GM12873 (cell line): ENCODE results near the gene SPNS2.
A peak's percentile ranks its signal among the peaks of the same experiment; 100 is the strongest.

Source experiments
- TF ChIP-seq, protein P1 (sequence below): IDR thresholded peaks from 2 replicates; pipeline ENCODE4 v1.5.1; 2012; ENCODE audit warnings: low read depth, mild to moderate bottlenecking, moderate library complexity, low read length, control low read depth; ENCODE audit not compliant: insufficient read depth; ENCODE audit errors: missing control alignments

Gene SPNS2

DNA sequence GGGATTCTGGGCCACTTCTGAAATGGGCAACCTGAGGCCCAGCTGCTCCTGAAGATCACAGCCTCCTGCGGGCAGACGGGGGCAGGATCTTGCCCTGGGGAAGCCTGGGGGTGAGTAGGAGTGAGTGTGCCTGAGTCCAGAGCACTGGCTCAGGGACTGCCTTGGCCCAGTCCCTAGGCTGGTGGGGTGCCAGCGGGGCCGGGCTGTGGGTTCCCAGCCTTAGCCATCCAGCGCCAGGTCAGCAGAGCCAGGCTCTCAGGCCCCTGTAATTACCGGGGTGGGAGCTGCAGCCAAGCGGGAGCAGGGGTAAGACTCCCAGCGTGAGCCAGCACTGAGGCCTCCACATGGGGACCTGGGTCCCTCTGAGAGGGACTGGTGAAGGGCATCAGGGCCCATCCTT, 8.2 kb downstream of the SPNS2 start:
- TF ChIP-seq, protein P1, sequence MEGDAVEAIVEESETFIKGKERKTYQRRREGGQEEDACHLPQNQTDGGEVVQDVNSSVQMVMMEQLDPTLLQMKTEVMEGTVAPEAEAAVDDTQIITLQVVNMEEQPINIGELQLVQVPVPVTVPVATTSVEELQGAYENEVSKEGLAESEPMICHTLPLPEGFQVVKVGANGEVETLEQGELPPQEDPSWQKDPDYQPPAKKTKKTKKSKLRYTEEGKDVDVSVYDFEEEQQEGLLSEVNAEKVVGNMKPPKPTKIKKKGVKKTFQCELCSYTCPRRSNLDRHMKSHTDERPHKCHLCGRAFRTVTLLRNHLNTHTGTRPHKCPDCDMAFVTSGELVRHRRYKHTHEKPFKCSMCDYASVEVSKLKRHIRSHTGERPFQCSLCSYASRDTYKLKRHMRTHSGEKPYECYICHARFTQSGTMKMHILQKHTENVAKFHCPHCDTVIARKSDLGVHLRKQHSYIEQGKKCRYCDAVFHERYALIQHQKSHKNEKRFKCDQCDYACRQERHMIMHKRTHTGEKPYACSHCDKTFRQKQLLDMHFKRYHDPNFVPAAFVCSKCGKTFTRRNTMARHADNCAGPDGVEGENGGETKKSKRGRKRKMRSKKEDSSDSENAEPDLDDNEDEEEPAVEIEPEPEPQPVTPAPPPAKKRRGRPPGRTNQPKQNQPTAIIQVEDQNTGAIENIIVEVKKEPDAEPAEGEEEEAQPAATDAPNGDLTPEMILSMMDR = no peak

DNA sequence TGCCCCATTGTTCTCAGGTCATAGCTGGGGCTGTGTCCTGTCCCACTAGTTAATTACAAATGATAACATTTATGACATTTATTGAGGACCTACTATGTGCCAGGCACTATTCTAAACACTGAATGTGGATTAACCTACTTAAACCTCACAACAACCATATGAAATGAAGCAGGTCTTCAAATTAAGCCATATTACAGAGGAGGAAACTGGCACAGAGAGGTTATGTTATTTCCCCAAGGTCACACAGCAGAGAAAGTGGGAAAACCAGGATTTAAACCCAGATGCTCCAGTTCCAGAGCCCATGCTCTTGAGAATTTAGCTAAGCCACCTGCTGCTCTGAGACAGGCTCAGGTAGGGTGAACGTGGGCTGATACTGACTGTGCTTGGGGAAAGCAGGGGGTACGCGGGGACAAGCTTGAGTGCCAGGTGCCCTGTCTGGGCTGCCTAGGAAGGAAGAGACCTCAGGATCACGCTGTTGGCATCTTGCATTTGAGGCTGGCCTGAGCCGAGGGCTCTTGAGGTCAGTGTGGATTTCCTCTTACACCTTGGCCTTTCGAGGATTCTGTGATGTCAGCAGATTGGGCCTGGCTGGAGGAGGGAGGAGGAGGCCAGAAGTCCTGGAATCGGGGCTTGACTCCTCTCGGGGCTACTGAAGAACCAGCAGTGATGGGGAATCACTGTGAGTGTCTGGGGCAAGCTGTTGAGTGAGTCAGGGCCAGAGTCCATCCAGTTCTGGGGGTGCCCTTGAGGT, 8.9 kb downstream of the SPNS2 start:
- TF ChIP-seq, protein P1 = no peak

DNA sequence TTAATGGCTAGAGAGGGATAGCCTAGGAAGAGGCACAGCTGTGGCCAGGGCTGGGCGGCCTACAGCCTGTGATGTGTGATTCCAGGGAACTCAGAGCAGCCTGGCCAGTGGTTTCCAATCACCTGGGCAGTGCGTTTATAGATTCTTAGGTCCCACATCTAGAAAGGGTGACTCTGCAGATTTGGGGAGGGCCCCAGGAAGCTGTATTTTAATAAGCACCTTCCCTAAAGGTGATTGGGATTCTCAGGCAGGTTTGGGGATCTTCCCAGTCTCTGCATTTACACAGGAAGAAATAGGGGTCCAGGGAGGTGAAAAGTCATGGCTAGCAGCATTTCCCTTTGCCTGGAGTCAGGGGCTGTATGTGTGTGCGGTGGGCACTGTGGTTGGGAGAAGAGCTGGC, 9.5 kb downstream of the SPNS2 start:
- TF ChIP-seq, protein P1 = no peak

DNA sequence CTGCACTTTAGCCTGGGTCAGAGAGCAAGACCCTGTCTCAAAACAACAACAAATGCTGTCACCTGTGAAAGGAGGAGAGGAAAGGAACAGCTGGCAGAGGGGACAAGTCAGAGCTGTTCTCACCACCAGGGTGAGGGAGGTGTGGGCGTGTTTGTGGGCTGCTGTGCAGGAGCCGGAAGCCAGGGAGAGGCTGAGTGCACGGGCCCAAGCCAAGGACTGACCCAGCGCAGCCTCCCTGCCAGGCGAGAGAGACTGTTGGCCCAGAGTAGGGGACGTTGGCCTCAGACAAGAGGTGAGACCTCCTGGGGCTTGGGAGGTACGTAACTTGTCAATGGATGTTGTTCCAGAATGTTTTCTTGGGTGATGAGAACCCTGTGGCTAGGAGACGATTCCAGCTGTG, 10.7 kb downstream of the SPNS2 start:
- TF ChIP-seq, protein P1 = peak; percentile 36

DNA sequence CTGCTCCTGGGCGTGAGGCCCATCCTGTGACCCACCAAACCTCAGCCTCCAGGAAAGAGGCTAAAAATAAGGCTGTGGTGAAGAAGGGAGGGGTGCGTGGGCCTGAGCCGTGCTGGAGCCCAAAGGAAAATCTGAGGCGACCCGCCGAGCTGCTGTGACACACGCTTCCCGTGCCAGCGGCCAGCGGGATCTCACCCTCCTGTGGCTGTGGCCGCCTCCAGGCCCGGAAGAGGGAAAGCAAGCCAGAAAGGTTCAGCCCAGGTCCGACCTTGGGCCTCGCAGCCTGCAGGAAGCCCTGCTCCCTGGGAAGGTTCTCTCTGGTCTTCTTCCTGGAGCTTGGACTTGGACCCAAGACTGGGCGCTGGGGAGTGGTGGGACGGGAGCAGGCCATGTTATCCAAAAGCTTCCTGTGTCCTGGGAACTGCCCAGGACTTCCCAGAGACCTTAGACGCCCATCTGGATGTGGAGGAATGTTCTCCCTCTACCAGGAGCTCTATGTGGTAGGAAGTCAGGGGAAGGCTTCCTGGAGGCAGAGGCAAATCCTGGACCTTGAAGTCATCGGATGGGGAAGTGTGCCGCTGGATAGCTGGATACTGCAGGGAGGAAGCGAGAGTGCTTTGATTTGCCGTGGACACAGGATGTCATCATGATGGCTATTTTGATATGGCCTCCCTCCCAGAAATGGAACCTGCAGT, 11.4 kb downstream of the SPNS2 start:
- TF ChIP-seq, protein P1 = no peak

DNA sequence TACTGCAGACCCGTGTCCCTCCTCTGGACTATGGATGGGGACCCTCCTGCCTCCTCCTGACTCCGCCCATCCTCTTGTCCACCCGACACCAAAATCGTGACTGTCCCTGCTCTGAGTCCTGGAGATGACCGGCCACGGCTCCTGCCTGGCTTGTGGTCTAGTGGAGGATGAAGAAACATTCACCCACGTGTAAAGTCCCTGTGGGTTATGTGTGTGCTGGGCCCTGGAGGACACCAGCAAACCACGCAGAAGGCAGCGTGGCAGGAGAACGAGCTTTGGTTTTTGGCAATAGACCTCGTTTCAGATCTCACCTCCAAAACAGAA, 11.9 kb downstream of the SPNS2 start:
- TF ChIP-seq, protein P1 = no peak

DNA sequence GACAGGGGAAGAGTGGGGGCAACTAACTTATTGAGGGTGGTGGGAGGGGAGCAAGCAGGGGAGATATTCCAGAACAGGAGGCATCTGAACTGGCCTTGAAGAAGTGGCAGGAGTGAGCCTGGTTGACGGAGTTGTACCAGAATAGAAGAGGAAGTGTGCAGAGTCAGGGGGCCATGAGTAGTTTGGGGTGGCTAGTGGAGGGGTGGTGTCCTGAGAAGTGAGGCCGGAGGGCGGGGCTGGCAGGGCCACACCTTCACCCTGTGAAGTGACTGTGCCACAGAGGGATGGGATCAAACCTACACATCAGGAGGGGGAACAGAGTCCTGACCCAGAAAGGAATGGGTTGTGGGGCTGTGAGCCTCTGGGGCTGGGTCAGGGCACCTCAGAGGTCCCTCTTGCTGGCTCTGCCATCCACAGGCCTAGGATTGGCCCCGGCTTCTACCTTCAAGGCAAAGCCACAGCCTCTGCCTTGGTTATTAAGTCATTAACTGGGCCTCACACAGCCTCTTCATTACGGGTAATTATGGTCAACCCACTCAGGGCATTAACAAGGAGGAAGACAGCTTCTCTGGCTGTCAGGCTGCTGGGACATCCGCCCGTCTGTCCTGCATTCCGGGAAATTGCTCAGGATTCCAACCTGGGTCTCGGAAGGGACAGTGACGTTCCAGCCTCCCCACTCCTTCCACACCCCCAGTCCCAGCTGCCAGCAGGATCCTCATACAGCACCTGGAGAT, 12.7 kb downstream of the SPNS2 start:
- TF ChIP-seq, protein P1 = no peak
